GM21528 (cell line): ENCODE data around the gene PCDHAC1.

Experiments used
- ATAC-seq: cut with Tn5 transposase; IDR thresholded peaks from one replicate; pipeline ENCODE4 v1.9.1; 2021; ENCODE audit warnings: mild to moderate bottlenecking, moderate library complexity; ENCODE audit not compliant: unreplicated experiment, low FRiP score

Gene PCDHAC1

GRCh38 chr5:140966293-140967225 is 40.5 kb downstream of the PCDHAC1 start, which contains the start of gene PCDHAC2:
Gene PCDHAC2 (plus strand): TSS chr5:140966476. CDS start chr5:140966767, 291 bp downstream.
- ATAC-seq, result no peak

GRCh38 chr5:140967226-140967893 is 41.3 kb downstream of the PCDHAC1 start:
- ATAC-seq, result no peak

- no peak for ATAC-seq
Measured at GRCh38 chr5:140969880-140970279, 43.8 kb downstream of the PCDHAC1 start.

- no peak for ATAC-seq
Measured at GRCh38 chr5:140973550-140973949, 47.5 kb downstream of the PCDHAC1 start.

- no peak for ATAC-seq
Measured at GRCh38 chr5:140977003-140977402, 50.9 kb downstream of the PCDHAC1 start.

GRCh38 chr5:140978260-140978659 is 52.2 kb downstream of the PCDHAC1 start:
- no peak for ATAC-seq

GRCh38 chr5:140978983-140979382 is 52.9 kb downstream of the PCDHAC1 start:
- ATAC-seq, result no peak
